ENCODE measurements around the gene DISP2. TPM values are rescaled to one million over a fixed set of nuclear protein-coding genes. Genes with fewer than 3 reads are reported as not detected.
A peak's percentile ranks its signal among the peaks of the same experiment; 100 is the strongest.

Gene DISP2
- total and polyA plus RNA-seq, 2 experiments from 2014 or later = 0.05 to 0.15 TPM

DNA sequence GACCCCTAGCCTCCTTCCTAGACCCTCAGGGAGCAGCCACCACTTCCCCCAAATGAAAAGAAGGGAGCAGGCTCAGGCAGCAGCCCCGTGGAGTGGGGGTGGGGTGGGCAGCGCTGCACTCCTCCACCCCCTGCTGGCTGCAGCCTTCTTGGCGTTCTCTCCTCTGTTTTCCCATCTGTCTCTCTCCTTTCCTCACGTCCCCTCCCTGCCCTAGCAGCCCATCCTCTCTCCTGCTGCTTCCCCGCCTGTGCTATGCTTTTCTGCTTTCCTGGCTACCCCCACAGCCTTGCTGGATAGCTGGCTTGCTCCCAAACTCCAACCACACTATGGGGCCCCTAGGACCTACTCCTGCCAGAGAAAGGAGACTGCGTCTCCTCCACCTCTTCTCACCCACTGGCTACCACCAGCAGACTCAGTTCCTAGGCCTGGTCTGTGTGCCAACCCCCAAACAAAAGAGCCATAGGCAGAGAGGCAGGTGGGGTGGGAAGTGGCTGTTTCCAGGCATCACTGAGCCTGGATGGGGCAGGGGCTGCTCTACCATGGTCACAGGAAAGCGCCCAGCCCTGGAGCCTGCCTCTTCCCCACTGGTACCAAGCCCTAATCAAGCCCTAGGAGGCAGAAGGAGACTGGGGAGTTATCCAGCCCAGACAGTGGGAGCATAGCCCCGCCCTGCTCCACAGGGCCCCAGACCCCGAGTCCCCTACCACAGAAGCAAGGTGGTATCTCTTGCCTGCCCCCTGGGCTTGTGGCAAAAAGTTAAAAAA is 3.4 kb upstream of the DISP2 start:
- H3K4me3 ChIP-seq = no peak overlapping the region
- H3K9me3 ChIP-seq (ENCODE audit: low read depth) = no peaks in the 10 kb centered on the region
- peaks cover 2% of the 10 kb centered on the region for H3K27me3 ChIP-seq
- TF ChIP-seq, protein P1, sequence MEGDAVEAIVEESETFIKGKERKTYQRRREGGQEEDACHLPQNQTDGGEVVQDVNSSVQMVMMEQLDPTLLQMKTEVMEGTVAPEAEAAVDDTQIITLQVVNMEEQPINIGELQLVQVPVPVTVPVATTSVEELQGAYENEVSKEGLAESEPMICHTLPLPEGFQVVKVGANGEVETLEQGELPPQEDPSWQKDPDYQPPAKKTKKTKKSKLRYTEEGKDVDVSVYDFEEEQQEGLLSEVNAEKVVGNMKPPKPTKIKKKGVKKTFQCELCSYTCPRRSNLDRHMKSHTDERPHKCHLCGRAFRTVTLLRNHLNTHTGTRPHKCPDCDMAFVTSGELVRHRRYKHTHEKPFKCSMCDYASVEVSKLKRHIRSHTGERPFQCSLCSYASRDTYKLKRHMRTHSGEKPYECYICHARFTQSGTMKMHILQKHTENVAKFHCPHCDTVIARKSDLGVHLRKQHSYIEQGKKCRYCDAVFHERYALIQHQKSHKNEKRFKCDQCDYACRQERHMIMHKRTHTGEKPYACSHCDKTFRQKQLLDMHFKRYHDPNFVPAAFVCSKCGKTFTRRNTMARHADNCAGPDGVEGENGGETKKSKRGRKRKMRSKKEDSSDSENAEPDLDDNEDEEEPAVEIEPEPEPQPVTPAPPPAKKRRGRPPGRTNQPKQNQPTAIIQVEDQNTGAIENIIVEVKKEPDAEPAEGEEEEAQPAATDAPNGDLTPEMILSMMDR (IDR thresholded peaks at IDR 0.05; ENCODE audit: low read depth, low read length) = peak; percentile 76
- H3K4me1 ChIP-seq (ENCODE audit: low read depth) = peaks cover 4% of the 10 kb centered on the region
- no peak overlapping the region for H3K27ac ChIP-seq
- peak; percentile 56 to 87 for DNase-seq (ENCODE audit: low read depth in 1 of 2, low spot score in 1 of 2)
- H3K36me3 ChIP-seq = no peaks in the 10 kb centered on the region

DNA sequence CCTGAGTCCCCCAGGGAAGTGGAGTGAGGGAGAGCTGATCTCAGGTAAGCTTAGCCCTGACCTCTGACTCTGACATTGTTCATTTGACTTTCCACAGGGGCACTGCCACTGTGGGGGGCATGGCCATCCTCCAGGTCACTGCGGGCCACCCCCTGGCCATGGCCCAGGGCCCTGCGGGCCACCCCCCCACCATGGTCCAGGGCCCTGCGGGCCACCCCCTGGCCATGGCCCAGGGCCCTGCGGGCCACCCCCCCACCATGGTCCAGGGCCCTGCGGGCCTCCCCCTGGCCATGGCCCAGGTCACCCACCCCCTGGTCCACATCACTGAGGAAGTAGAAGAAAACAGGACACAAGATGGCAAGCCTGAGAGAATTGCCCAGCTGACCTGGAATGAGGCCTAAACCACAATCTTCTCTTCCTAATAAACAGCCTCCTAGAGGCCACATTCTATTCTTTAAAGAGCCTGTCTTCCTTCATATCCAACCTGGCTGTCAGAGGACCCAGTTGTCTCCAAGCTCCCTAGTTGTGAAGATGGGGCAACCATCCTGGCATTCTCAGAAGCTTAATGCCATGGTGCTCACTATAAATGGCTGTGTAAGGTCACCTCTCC is 1.9 kb upstream of the DISP2 start:
- H3K4me1 ChIP-seq (ENCODE audit: low read depth) = peaks cover 4% of the 10 kb centered on the region
- H3K4me3 ChIP-seq = no peak overlapping the region
- no peaks in the 10 kb centered on the region for H3K9me3 ChIP-seq (ENCODE audit: low read depth)
- DNase-seq (ENCODE audit: low read depth in 1 of 2, low spot score in 1 of 2) = peak in 1 of 2 donors; percentile 40
- H3K36me3 ChIP-seq = no peaks in the 10 kb centered on the region
- TF ChIP-seq, protein P1 (IDR thresholded peaks at IDR 0.05; ENCODE audit: low read depth, low read length) = no peak
- no peak overlapping the region for H3K27ac ChIP-seq
- H3K27me3 ChIP-seq = peaks cover 2% of the 10 kb centered on the region

DNA sequence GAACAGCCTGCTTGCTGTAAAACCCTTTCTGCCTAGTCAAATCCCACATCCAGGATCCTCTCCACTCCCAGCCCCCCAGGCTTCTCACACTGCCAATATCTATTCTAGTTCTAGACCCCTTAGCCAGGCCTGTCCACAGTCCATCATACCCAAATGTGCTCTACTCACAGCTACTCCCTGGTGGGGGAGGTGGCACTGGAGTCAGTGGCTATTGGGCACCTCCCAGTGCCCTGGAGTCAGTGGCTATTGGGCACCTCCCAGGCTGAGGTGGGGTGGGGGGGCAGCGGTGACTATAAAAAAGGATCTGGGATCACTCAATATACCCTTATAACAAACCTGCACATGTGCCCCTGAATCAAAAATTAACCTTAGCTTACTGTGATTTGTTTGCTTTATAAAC is 773 bp upstream of the DISP2 start:
- DNase-seq (ENCODE audit: low read depth in 1 of 2, low spot score in 1 of 2) = no peak
- Histone ChIP-seq H3K36me3 (no peaks in the 10 kb centered on the region), H3K4me1 (ENCODE audit: low read depth) (peaks cover 4% of the 10 kb centered on the region), H3K27me3 (peaks cover 9% of the 10 kb centered on the region), H3K9me3 (ENCODE audit: low read depth) (no peaks in the 10 kb centered on the region), H3K4me3 (no peak overlapping the region), H3K27ac (no peak overlapping the region)
- TF ChIP-seq, protein P1 (IDR thresholded peaks at IDR 0.05; ENCODE audit: low read depth, low read length) = no peak

DNA sequence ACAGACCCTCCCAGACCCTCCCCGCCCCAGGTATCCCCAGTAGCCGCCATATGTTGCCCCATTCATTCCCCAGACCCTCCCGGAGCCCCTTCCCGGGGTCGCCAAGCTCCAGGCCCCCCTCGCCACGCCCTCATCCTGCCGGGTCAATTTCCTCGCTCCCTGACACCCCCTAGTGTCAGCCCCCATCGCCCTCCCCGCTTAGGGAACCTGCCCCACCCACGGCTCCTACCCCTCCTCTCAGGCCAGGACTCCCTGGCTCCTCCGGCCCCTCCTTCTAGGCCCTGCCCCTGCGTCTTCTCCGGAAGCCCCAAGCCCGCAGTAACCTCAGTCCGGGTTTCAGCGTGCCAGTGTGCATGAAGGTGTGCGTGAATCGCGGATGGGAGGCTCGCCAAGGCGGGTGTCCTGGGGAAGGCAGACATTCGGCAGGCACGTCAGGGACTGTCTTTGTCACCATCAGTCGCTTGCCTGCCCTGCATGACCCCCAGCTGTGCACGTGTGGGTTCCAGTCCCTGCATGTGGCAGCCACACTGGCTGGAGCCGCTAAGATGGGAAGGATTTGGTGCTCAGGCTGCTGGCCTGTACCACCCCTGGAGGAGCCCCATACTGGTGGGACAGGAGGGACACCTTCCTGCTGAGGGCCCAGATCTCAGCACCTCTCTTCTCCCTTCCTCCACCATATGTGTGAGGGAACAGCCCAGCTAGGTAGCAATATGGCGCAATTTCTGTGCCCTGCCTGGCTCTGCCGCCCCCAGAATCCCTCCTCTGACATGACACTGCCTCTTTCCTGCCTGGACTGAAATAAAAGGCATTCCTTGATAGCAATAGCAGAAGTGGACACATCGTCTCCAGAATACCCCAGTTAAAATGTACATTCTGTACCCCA is 693 bp downstream of the DISP2 start:
- peak in 1 of 2 donors; percentile 35 for DNase-seq (ENCODE audit: low read depth in 1 of 2, low spot score in 1 of 2)
- Histone ChIP-seq H3K4me3 (peak overlapping the region; percentile 31), H3K4me1 (ENCODE audit: low read depth) (peaks cover 4% of the 10 kb centered on the region), H3K36me3 (no peaks in the 10 kb centered on the region), H3K27me3 (peaks cover 11% of the 10 kb centered on the region), H3K9me3 (ENCODE audit: low read depth) (no peaks in the 10 kb centered on the region), H3K27ac (no peak overlapping the region)
- TF ChIP-seq, protein P1 (IDR thresholded peaks at IDR 0.05; ENCODE audit: low read depth, low read length) = no peak

DNA sequence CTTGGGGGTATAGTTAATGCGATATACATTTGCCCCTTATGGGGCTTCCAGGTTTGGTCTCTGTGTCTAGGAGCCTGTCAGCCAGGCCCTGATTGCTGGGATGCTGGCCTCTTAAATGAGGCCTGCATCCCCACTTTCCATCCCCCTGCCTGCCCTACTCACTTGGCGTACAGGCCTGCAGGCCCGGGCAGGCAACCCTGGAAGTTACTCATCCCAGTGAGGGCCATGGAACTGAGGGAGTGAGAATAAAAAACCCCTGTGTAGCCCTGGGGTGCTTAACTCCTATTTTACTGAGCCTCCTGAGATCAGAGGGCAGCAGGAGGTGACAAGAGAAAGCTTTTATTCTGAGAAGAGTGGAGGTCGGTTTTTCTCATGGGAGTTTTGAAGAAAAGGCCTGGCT is 2.0 kb downstream of the DISP2 start:
- H3K36me3 ChIP-seq = no peaks in the 10 kb centered on the region
- H3K4me1 ChIP-seq (ENCODE audit: low read depth) = peaks cover 4% of the 10 kb centered on the region
- TF ChIP-seq, protein P1 (IDR thresholded peaks at IDR 0.05; ENCODE audit: low read depth, low read length) = no peak
- no peak overlapping the region for H3K4me3 ChIP-seq
- no peaks in the 10 kb centered on the region for H3K9me3 ChIP-seq (ENCODE audit: low read depth)
- no peak overlapping the region for H3K27ac ChIP-seq
- DNase-seq (ENCODE audit: low read depth in 1 of 2, low spot score in 1 of 2) = no peak
- H3K27me3 ChIP-seq = peaks cover 11% of the 10 kb centered on the region
